ENCODE measurements around the gene HMMR. TPM values are rescaled to one million over a fixed set of nuclear protein-coding genes. Genes with fewer than 3 reads are reported as not detected.

HMMR gene
- polyA plus RNA-seq, 1 donor from 2014 or later, result not detected

Other genes starting within 250 kb of the HMMR start
- gene CCNG1, start 23.0 kb upstream of the HMMR start, polyA plus RNA-seq, result 100.0 TPM
- gene NUDCD2, start 530 bp upstream of the HMMR start, polyA plus RNA-seq, result 39.4 TPM
- 234 TPM for gene MAT2B, start 45.0 kb downstream of the HMMR start, polyA plus RNA-seq